OCI-LY1 (cell line): ENCODE data around the gene ARL8B.

Experiments
- EZH2 ChIP-seq: fragments of 200-600 bp; sonication (generic), shearing (Covaris generic); IDR thresholded peaks from 2 replicates; pipeline ENCODE4 v1.8.0; 2017; ENCODE audit warnings: borderline replicate concordance, mixed run types, mild to moderate bottlenecking, antibody characterized with exemption, low read length, moderate library complexity, mixed read lengths
- TF ChIP-seq, protein P1 (sequence below): fragments of 200-600 bp; sonication (generic), shearing (Covaris generic); IDR thresholded peaks from 2 replicates; pipeline ENCODE4 v1.5.1; 2017; ENCODE audit warnings: mild to moderate bottlenecking, antibody characterized with exemption, low read length, moderate library complexity, mixed read lengths

- TF ChIP-seq, protein P1, sequence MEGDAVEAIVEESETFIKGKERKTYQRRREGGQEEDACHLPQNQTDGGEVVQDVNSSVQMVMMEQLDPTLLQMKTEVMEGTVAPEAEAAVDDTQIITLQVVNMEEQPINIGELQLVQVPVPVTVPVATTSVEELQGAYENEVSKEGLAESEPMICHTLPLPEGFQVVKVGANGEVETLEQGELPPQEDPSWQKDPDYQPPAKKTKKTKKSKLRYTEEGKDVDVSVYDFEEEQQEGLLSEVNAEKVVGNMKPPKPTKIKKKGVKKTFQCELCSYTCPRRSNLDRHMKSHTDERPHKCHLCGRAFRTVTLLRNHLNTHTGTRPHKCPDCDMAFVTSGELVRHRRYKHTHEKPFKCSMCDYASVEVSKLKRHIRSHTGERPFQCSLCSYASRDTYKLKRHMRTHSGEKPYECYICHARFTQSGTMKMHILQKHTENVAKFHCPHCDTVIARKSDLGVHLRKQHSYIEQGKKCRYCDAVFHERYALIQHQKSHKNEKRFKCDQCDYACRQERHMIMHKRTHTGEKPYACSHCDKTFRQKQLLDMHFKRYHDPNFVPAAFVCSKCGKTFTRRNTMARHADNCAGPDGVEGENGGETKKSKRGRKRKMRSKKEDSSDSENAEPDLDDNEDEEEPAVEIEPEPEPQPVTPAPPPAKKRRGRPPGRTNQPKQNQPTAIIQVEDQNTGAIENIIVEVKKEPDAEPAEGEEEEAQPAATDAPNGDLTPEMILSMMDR = no peak
- no peak for TF ChIP-seq EZH2
Observed at GRCh38 chr3:5140230-5140621, 18.1 kb downstream of the ARL8B start.
